ENCODE results near the gene FLYWCH2. TPM values are rescaled to one million over a fixed set of nuclear protein-coding genes. Genes with fewer than 3 reads are reported as not detected.

The FLYWCH2 gene
- total and polyA plus RNA-seq, 2 experiments from 2014 or later, result 30.9 to 45.0 TPM

- TF ChIP-seq ETS1 (IDR thresholded peaks at IDR 0.05) (no peak), ZNF462 (CRISPR knock-in tag; IDR thresholded peaks at IDR 0.05) (no peak), REST (IDR thresholded peaks at IDR 0.05; ENCODE audit: unreplicated experiment) (no peak), CTCF (conservative IDR thresholded peaks at IDR 0.05; ENCODE audit: low read depth in 2 of 2) (no peak), ZNF331 (CRISPR knock-in tag; IDR thresholded peaks at IDR 0.05; ENCODE audit: low read depth) (no peak), EZH2phosphoT487 (IDR thresholded peaks at IDR 0.05; ENCODE audit: unreplicated experiment) (no peak), POLR2AphosphoS5 (IDR thresholded peaks at IDR 0.05; ENCODE audit: low read depth) (no peak), ZNF114 (CRISPR knock-in tag; IDR thresholded peaks at IDR 0.05) (no peak), EZH2 (IDR thresholded peaks at IDR 0.05; ENCODE audit: low read depth, unreplicated experiment) (no peak), JUNB (IDR thresholded peaks at IDR 0.05; ENCODE audit: unreplicated experiment) (no peak)
- no peaks in the 10 kb centered on the region for H3K79me2 ChIP-seq (replicated peaks; ENCODE audit: insufficient read depth)
- no peaks in the 10 kb centered on the region for H4K20me1 ChIP-seq (replicated peaks; ENCODE audit: insufficient read depth)
- ATAC-seq (no peak), DNase-seq (ENCODE audit: low spot score) (no peak)
- peaks cover 12% of the 10 kb centered on the region for H3F3A ChIP-seq (replicated peaks; ENCODE audit: low read depth)
- Mint-ChIP-seq H3K4me1 (peaks cover 38% of the 10 kb centered on the region), H3K27ac (no peak overlapping the region), H3K27me3 (ENCODE audit: insufficient read depth, low read depth, poor library complexity) (peaks cover 10% of the 10 kb centered on the region), H3K36me3 (ENCODE audit: low read depth) (peaks cover 13% of the 10 kb centered on the region; the same call in 1 of the 3 replicates), H3K4me3 (no peak overlapping the region; the same call in 2 of the 3 replicates), H3K9me3 (peaks cover 9% of the 10 kb centered on the region; the same call in 2 of the 3 replicates)
- peak overlapping the region; percentile 16; the same call in 1 of the 2 replicates for H3K4me2 ChIP-seq
- H3K27ac ChIP-seq (ENCODE audit: low read depth), result no peak overlapping the region
- no peak overlapping the region for H3K4me3 ChIP-seq
- 0 out of 2 replicates have a peak, but pooled peaks cover 7% of the 10 kb centered on the region for H3K27me3 ChIP-seq (ENCODE audit: insufficient read depth)
- H3K9me2 ChIP-seq (ENCODE audit: insufficient read depth), result no peaks in the 10 kb centered on the region
- H3K4me1 ChIP-seq (ENCODE audit: insufficient read depth), result peaks cover 7% of the 10 kb centered on the region; the same call in 1 of the 2 replicates
- no peak overlapping the region for H2AFZ ChIP-seq
- no peaks in the 10 kb centered on the region for H3K36me3 ChIP-seq (ENCODE audit: insufficient read depth)
These were observed 43.6 kb downstream of the FLYWCH2 start for GRCh38 chr16:2926650-2926999.
